Stimulated activated CD4-positive, alpha-beta T cell treated with anti-CD3 and anti-CD28 coated beads, Interleukin-15, amount 100 ng/mL, for 48 hours (primary cell): ENCODE measurements around the gene MCUB.
"Not testable (repeated sequence)": the region's sequence is repeated elsewhere in the genome, so short reads cannot be mapped to it uniquely, and the experiment has no call there.

Source experiments
- DNase-seq, 2 donors: peaks; one replicate each; pipeline ENCODE4 v3.0.0-alpha.2; 2020; ENCODE audit warnings: low read depth in 2 of 2

The MCUB gene

DNA sequence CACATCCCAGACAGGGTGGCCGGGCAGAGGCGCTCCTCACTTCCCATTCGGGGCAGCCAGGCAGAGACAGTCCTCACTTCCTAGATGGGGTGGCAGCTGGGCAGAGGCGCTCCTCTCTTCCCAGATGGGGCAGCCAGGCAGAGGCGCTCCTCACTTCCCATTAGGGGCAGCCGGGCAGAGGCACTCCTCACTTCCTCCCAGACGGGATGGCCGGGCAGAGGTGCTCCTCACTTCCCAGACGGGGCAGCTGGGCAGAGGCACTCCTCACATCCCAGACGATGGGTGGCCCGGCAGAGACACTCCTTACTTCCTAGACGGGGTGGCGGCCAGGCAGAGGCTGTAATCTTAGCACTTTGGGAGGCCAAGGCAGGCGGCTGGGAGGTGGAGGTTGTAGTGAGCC, 118.9 kb downstream of the MCUB start:
- DNase-seq = not testable (repeated sequence)

DNA sequence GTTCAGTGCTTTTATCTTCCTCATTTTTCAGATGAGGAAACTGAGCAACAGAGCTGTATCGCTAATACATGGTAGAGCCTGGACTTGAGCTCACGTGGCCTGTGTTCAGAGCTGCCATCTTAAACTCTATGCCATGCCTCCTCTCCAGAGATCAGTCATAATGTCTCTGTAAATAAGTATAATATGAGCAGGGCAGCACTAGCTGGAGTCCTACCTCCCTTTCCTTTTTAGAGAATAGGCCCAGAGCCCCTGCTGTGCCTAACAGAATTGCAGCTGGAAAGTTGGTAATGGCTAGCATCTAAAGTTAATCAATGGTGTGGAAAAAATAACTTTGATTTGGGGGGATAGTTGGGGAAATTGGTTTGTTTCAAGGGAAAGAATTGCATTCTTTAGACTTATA, 122.8 kb downstream of the MCUB start:
- no peak for DNase-seq

DNA sequence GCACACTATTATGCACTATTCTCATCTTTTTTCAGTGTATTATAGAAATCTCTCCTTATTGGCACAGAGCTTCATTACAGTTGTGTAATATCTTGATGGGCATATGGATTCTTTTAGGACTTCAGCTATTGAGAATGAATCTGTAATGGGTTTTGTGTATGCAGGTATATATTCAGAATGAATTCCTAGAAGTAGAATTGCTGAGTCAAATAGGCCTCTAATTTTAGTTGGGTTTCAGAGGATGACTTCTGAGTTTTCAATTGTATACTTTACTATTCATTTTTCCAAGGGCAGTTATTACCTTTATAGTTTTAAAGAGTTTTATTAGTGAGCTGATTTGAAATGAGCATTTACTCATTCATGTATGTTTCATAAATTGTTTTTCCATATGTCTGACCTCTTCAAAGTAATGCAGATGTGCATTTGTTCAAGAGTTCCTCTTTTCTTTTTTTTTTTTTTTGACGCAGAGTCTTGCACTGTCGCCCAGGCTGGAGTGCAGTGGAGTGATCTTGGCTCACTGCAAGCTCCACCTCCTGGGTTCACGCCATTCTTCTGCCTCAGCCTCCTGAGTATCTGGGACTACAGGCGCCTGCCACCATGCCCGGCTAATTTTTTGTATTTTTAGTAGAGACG, 123.7 kb downstream of the MCUB start:
- no peak for DNase-seq

DNA sequence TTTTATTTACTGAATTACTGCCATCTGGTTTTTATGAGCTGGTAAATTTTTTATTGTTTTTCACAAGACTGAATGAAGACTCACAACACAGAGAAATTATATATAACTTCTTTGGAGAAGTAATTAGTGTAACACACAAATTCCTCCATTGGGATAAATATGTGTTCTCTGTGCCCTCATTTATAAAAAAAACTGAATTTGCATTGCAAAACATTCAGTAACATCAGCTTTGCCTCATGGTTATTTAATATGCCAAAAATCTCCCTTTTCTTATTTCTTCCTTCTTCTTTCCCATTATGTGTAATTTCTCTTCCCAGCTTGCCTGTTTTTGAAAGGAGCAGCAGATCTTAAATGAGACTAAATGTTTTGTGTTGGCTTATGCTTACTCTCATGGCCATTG, 124.7 kb downstream of the MCUB start:
- DNase-seq = no peak

DNA sequence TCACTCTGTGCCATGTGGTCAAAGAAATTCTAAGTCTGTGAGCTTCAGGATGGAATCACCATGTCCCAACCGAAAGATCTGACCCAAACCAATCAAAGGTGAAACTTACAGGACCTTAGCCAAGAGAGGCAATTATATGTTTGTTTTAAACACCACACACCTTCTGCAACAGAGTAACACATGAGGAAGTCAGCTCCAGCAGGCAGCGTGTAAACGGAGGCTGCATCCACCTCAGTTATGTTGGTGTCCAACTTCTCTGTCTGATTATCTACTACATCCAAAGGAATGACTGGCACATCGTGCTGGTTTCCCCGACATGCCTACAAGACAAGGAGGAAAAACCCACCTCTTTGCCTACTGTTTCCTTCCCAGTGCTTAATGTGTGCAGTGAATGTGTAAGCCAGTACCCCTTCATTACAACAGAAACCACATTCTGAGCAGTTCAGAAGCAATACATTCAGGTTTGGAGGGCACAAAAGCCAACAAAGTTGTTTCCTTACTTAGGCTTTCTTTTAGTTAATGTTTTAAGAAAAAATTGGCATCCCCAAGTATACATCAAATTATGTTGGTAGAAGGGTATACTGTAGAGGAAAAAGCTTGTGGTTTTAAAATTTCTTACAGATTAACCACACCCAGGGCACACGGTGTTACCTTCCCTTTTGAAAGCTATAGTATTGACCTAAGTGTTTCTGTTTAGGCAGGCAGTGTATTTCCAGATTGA, 130.8 kb downstream of the MCUB start:
- DNase-seq = no peak

DNA sequence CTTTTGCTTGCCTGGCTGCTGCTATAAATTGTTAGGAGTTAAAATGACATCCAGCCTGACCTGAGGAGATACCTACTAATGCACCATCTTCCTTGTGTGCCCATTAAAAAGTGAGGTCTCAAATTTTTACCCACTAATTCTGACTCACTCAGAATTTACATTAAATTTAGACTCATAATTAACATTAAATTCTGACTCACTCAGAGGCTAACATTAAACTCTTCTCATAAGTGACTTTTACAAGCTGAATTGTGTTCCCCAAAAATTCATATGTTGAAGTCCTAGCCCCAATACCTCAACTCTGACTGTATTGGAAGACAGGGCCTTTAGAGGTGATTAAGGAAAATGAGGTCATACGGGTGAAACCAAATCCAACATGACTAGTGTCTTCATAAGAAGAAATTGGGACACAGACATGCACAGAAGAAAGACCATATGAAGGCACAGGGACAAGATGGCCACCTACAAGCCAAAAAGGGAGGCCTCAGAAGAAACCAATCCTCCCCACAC, 131.4 kb downstream of the MCUB start:
- DNase-seq = no peak

DNA sequence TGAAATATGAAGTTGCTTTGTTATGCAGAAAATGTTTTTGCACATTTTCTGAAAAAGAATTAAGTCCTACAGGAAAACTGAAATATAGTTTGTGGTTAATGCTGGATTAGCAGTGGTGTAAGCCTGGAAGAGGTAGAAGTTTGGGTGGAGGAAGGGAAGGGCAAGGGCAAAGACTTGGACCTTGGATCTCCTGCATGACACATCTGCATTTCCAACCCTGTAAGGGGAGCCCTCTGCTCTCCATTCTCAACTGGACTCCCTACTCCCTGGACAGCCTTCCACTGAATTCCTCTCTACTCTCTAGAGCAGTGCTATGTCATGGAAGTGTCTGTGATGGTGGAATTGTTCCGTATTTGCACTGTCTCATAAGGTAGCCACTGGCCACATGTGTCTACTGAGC, 138.6 kb downstream of the MCUB start:
- DNase-seq = no peak

DNA sequence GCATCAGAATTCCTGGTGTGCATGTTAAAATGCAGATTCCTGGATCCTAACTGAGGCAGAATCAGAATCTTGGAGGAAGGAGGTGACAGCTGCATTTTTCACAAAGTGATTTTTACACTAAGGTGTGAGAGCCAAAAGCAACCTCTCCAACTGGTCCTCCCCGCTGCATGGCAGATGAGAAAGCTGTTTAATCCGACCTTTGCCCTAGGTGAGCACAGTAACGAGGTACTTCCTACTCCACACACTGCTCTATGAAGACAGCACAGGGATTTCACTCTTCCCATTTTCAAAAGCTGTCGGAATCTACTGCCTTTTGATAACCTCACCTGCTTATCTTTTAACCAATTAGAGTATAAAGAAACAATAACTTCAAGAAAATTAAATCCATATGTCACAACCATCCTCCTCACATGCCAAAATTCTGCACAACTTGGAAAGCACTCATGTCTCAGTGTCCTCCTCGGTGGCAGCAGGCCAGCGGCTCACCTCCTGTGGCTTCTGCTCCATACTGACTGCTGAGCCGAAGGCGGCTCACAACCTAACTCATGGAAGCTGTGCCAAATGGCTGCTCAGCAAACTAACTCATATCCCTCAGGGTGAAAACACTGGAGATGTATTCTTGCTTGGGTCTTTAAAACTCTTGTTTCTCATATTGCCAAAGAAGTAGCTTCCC, 139.6 kb downstream of the MCUB start:
- DNase-seq = no peak

DNA sequence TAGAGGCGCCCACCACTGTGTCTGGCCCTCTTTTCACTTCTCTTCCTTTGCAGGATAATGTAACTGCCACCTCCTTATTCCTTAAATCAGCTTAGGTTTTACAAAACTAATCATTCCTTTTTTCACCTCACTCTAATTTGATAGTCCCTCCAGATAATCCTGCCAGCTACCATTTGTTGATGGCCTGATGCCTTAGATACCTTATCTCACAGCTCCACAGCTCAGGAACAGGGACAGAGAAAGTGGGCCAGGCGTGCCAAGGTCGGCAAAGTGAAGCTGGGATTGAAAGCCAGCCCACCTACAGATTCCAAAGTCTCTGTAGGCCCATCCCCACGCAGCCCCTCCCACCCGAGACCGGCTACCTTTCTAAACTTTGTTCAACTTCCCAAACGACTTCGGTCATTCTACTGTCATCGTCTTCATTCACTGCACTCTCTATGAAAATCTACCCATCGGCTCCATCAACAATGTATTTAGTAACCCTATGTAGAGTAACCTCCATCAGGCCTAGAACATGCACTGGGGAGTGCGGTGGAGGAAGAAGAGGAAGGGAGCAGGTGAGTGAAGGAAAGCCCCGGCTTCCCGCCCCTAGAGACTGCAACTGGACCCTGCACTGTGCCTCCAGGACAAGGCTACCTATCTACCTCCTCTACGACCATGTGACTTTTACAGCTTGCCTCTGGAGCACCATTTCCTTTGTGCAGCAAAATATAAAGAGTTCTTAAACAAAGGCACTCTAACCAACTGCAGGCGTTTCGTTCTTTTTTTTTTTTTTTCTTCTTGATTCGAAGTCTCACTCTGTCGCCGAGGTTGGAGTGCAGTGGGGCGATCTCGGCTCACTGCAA, 141.7 kb downstream of the MCUB start:
- no peak for DNase-seq

DNA sequence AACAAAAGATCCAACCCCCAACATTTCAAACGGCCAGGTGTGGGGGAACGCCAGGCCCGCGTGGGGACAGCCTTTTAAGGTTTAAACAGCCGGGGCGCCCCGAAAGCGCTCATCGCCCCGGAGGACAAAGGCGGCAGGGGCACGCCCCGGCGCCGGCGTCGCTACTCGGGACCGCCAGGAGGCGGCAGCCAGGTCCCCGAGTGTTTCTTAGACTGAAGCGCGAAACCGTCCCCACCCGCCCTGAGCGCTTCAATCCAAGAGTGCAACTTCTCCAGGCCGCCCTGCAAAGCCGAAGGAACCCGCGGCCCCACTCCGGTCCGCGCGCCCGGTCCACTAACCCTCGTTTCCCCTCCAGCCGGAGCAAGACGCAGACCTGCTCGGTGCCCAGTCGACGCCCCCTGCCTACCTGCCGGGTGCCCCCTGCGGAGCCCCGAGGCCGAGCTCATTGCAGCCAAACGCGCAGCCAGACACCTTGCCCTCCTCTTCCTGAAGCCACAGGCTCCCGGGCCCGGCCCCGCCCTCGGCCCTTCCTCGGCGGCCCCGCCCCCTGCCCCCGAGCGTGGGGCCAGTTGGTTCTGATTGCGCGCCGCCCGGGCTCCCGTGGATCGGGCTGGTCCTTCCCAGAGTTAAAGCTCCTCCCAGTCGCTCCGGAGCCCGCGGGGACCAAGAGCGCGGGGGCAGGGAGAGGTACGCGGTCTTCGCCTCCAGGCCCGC, 143.1 kb downstream of the MCUB start, which contains the start of gene CASP6:
Gene CASP6 (minus strand): TSS at position 496 of the 714 bp plus-strand sequence. CDS start 50 bp downstream, at position 446.
- peak; percentile 54 to 59 for DNase-seq

DNA sequence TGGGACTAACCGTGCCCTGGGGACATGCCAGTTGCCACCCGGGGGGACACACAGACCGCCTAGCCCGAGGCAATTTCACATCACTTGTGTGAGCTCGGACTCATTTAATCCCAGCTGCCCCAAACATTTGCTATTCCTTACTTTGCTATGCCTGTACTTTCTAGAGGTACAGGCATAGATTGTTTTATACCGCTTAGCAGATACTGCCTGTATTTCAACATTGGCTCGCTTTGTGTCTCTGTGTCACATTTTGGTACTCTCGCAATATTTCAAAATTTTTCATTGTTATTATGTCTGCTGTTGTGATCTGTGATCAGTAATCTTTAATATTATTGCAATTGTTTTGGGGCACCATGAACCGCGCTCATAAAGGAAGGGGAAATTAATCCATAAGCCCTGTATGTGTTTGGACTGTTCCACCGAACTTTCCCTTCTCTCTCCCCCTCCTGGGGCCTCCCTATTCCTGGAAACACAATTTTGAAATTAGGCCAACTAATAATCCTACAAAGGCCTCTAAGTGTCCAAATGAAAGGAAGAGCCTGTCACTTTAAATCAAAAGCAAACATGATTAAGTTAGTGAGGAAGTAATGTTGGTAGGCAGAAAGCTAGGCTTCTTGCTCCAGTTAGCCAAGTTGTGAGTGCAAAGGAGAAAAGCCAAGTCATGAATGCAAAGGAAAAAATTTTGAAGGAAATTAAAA, 143.8 kb downstream of the MCUB start:
- DNase-seq = no peak

DNA sequence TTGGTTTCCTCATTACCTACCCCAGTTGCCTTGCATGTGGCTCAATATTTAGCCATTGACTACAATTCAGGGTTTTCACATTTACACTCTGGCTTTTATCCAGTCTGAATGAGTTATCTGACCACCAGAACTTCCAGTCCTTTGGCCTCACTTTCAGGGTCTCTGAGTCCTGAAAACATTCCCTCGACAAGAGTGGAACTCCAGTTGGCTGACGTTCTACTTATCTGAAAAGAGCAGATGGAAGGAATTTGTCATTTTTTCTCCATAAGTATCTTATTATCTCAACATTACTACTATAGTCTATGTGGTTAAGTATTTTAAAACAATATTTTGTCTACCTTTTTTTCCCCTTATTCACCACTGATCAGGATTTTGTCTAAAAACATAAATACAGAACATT, 148.4 kb downstream of the MCUB start:
- no peak for DNase-seq

DNA sequence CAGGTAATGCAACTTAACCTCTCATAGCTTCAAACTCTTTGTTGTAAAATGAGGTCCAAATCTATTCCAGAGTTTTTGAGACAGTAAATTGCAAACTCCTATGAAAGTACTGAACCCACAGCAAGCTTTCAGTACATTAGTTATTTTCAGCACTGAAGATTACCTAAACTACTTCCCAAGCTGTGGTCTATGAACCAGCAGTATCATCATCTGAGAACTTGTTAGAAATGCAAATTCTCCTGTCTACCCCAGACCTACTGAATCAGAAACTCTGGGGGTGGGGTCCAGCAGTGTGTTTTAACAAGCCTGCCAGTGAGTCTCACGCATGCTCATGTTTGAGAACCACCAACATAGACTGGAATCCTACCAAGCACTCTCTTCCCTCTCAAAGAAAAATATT, 148.9 kb downstream of the MCUB start:
- DNase-seq = no peak

DNA sequence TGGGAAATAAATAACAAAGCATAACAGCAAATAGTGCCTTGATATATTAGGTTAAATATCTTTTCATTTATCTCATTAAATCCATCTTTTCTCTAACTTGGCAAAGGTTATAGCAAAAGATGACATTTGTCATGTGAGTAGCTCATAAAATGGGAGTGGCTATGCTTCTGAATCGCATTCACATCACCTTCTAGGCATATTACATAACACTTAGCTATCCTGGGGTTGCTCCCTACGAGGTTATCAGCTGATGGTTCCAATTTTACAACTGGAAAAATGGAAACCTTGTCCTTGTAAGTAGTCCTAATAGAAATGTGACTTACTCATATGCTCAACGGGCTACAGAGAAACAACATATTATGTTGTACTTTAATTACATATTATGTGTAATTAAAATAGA, 153.5 kb downstream of the MCUB start:
- DNase-seq = no peak

DNA sequence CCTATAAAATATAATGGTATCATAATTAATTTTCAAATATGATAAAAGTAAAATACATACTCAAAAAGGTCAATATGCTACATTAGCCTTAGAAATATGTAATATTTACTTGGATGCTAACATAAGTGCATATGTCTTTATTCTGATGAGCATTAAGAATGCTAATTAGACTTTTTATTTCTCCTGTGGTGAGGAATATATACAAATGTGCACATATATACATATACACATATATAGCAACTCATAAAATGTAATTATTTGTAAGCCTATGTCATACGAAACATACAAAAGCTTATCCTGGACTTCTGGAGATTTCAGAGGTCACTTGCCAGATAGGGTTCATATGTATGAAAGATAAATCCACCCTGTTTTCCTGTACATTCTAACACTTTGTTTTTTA, 158.7 kb downstream of the MCUB start:
- no peak for DNase-seq

DNA sequence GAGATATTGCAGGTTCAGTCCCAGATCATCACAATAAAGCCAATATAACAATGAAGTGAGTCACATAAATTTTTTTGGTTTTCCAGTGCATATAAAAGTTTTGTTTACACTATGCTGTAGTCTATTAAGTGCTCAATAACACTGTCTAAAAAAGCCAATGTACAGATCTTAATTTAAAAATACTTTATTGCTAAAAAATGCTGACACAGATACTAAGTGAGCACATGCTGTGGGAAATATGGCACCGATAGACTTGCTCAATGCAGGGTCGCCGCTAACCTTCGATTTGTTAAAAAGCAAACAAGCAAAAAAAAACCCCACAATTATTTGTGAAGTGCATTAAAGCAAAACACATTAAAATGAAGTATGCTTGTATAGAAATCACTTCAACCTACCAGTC, 159.6 kb downstream of the MCUB start:
- no peak for DNase-seq

DNA sequence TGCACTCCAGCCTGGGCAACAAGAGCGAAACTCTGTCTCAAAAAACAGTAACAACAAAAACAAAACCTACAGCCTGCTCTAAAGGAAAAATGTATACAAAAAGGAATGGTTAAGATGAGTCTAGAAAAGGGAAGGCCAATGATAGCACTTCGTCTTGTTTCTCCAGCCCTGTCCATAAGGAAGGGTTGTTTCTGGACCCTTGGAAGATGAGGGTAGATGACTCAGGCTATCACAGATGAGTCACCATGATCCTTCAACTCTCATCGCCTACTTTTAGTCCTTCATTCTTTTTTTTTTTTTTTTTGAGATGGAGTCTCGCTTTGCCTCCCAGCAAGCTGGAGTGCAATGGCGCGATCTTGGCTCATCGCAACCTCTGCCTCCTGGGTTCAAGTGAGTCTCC, 161.0 kb downstream of the MCUB start:
- DNase-seq = no peak

DNA sequence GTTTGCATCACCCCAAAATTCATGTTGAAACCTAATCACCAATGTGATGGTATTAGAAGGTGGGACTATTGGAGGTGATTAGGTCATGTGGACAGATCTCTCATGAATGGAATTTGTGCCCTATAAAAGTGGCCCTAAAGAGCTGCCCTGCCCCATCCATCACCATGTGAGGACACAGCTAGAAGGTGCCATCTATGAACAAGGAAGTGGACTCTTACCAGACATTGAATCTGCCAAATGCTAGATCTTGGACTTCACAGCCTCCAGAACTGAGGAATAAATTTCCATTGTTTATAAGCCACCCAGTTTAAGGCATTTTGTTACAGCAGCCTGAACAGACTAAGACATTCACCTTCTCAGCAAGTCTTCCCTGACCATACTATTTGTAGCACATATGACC, 162.3 kb downstream of the MCUB start:
- DNase-seq = no peak

DNA sequence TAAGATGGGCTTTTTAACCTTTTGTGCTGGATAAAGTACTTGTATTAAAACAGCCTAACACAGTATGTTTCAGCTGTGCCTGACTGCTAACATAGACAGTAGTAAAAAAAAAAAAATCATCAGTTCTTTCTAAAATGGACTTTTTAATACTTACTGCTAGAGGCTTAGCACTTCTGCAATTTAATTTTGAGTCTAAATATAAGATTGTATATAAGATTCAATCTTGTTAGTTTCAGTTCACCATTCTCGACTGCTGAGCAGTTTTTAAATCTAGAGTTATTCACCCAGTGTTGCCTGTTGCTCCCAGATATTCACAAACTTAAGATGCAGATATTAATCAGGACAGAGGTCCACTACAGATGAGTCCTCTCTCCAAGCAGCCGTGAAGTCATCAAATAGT, 163.1 kb downstream of the MCUB start:
- no peak for DNase-seq

DNA sequence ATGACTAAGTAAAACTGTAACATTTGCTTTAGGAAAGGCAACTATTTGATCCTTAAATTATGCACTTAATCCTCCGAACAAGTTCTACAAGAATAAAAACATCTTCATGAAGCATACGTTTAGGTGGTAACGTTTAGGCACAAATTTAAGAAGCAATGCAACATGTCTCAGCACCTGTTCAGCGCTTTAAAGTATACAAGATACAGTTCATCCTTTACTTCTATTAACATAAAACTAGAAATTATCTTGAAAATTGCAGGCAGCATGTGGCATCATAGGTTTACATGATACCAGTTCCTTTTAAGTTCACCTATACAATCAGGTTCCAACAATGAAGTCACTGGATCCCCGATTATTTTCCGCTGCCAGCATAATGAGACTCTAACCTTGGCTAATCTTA, 168.3 kb downstream of the MCUB start:
- DNase-seq = no peak
